Breast epithelium (tissue), 3 donors: ENCODE measurements around the gene PRRC1.

Experiments used
- CTCF ChIP-seq, 3 donors: fragments of 450-650 bp; IDR thresholded peaks; one replicate each; pipeline ENCODE4 v1.5.1; 2016 to 2017; ENCODE audit warnings: antibody characterized with exemption in 3 of 3, mild to moderate bottlenecking in 3 of 3, moderate library complexity in 3 of 3
- POLR2A ChIP-seq: fragments of 450-650 bp; IDR thresholded peaks from one replicate; pipeline ENCODE4 v1.6.1; 2016; ENCODE audit warnings: antibody characterized with exemption, mild to moderate bottlenecking, moderate library complexity
- POLR2AphosphoS5 ChIP-seq, 3 donors: sonication (generic); formaldehyde crosslinking; IDR thresholded peaks; one replicate each; pipeline ENCODE4 v1.6.1; 2017; ENCODE audit warnings: antibody characterized with exemption in 3 of 3

- TF ChIP-seq POLR2A (no peak), CTCF (IDR thresholded peaks at IDR 0.05) (no peak), POLR2AphosphoS5 (IDR thresholded peaks at IDR 0.05) (no peak)
These were observed 11.5 kb upstream of the PRRC1 start for GRCh38 chr5:127505905-127506304.
